Epithelial cell of proximal tubule (primary cell): ENCODE measurements around the gene PDLIM7. TPM values are rescaled to one million over a fixed set of nuclear protein-coding genes. Genes with fewer than 3 reads are reported as not detected.

Experiments
- DNase-seq: peaks from one replicate; pipeline ENCODE4 v3.0.0-alpha.2; 2011; ENCODE audit warnings: low read depth
- H3K4me3 ChIP-seq: 2 replicates; pipeline ENCODE4 v1.5.1; 2011; ENCODE audit warnings: low read depth, mild to moderate bottlenecking, low read length
- total RNA-seq: library from RNA; depleted of rRNA; stranded (reverse); fragments of >200 nt; gene quantifications from 2 replicates; pipeline ENCODE4 v1.2.3, GENCODE V29; 2015
- TF ChIP-seq, protein P1 (sequence below): conservative IDR thresholded peaks from 2 replicates; pipeline ENCODE4 v1.5.1; 2012; ENCODE audit warnings: low read depth, mild to moderate bottlenecking, low read length

Gene PDLIM7
- total RNA-seq, 1 donor from 2014 or later: 286 TPM

DNA sequence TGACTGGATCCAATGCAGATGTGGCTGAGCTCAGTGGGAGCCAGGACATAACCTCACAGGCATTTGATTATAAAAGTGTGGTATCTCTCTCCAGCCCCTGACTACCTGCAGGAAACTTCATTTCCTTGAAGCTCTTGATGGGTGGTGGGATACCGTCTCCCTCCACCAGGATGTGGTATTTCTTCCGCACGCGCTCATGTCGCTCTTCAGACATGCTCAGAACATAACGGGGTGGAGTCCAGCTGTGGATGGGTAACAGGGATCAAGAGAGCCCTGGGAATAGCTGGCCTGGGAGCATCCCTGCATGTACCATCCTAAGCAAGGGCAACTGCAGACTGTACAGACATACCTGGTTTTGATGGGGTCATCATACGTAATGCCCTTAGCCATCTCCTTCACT is 18.2 kb upstream of the PDLIM7 start:
- DNase-seq: no peak
- TF ChIP-seq, protein P1, sequence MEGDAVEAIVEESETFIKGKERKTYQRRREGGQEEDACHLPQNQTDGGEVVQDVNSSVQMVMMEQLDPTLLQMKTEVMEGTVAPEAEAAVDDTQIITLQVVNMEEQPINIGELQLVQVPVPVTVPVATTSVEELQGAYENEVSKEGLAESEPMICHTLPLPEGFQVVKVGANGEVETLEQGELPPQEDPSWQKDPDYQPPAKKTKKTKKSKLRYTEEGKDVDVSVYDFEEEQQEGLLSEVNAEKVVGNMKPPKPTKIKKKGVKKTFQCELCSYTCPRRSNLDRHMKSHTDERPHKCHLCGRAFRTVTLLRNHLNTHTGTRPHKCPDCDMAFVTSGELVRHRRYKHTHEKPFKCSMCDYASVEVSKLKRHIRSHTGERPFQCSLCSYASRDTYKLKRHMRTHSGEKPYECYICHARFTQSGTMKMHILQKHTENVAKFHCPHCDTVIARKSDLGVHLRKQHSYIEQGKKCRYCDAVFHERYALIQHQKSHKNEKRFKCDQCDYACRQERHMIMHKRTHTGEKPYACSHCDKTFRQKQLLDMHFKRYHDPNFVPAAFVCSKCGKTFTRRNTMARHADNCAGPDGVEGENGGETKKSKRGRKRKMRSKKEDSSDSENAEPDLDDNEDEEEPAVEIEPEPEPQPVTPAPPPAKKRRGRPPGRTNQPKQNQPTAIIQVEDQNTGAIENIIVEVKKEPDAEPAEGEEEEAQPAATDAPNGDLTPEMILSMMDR: no peak
- peak overlapping the region; percentile 98 for H3K4me3 ChIP-seq

- TF ChIP-seq, protein P1: no peak
- no peak overlapping the region for H3K4me3 ChIP-seq
- no peak for DNase-seq
Observed at GRCh38 chr5:177514541-177514940, 17.1 kb upstream of the PDLIM7 start.

- TF ChIP-seq, protein P1: no peak
- H3K4me3 ChIP-seq: no peak overlapping the region
- DNase-seq: no peak
Observed at GRCh38 chr5:177513500-177513899, 16.1 kb upstream of the PDLIM7 start.

DNA sequence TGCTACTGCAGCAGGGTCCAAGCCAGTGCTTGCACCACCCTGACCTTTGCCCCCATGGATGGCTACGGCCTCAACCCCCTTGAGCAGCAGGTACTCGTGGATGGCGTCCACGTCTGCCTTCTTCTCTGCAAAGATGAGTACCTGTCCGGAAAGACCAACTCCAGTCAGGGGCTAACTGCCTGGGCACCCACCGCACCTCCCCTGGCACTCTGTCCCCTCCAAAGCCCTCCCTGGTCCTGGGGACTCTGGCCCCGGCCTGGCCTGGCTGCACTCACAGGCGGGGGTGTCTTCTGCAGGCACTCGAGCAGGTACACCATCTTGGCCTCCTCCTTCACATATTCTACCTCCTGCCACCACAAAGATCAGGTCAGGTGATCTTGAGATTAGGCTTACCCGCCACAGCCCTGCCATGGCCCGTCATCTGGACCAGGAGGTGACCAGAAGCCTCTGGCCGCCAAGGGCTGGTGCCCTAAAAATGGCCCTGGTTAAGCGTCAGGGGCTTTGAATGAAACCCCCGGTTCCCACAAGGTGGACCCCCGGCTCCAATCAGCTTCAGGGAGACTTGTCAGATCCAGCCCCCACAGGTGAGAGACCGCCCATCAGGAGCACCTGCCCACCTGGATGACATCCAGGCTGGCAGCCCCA is 15.5 kb upstream of the PDLIM7 start:
- no peak overlapping the region for H3K4me3 ChIP-seq
- no peak for DNase-seq
- TF ChIP-seq, protein P1: no peak

DNA sequence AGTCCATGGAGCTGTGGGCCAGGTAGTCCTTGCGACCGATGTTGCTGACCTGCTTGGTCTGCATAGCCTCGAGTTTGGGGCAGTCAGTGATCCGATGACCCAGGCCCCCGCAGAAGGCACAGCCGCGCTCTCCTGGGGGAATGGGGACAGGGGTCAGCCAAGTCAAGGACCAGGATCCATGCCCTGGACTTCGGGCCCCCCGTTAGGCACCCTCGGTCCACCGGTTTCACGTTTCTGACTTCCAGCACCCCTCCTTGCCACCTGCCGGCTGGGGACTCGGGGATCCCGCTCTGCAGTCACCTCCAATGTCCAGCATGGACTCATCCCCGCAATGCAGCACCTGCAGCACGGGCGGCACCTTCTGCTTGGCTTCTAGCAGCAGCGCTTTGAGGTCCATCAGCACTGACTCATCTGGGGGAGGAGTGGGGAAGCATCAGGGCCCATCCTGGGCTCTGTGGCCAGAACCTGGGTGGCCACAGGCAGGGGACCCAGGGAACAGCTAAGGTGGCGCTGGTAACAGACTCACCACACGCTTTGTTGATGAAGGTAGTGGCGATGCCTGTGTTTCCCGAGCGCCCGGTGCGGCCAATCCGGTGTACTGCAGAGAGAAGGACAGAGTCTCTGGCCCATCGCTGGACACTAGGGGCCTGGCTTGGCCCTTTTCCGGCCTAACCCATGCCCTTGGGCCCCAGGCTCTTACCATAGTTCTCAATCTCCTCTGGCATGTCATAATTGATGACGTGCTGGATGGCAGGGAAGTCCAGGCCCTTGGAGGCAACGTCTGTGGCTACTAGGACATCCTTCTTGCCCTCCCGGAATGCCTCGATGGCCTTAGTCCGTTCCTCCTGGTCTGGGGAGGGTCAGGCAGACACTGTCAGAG is 14.6 kb upstream of the PDLIM7 start:
- TF ChIP-seq, protein P1: no peak
- no peak overlapping the region for H3K4me3 ChIP-seq
- no peak for DNase-seq

DNA sequence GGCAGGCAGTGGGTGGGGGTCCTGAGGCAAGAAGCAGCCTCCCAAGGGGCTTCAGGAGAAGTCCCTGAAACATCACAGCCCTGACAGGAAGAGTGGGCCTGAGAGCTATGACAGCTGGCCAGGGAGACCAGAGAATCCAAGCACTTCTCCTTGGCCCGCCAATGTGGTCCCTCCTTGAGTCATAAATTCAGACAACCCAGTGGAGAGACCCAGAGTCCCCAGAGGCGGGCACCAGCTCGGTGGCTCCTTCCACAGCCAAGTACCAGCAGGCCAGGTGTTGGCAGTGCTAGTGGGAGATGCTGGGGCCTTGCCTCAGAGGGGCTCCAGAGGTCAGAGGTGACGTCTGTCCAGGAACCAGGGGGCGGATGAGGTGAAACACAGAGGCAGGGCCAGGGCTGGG is 13.8 kb upstream of the PDLIM7 start:
- H3K4me3 ChIP-seq: no peak overlapping the region
- TF ChIP-seq, protein P1: no peak
- no peak for DNase-seq
